BLaER1 treated with 17β-estradiol and CSF1 and Interleukin-3, amounts not matched to agents 10 nM and 100 nM (cell line): ENCODE data around the gene ERI2.

Experiments
- H3K27ac ChIP-seq, 11 experiments: shearing (Covaris generic); formaldehyde crosslinking; 2 replicates each; pipeline ENCODE4 v1.8.1; 2022
- H3K27me3 ChIP-seq, 11 experiments: shearing (Covaris generic); formaldehyde crosslinking; 2 replicates each; pipeline ENCODE4 v1.8.1; 2022
- H3K36me3 ChIP-seq, 11 experiments: shearing (Covaris generic); formaldehyde crosslinking; 2 replicates each; pipeline ENCODE4 v1.8.1; 2022
- H3K4me1 ChIP-seq, 10 experiments: shearing (Covaris generic); formaldehyde crosslinking; 2 replicates each; pipeline ENCODE4 v1.8.1; 2022
- H3K4me2 ChIP-seq, 11 experiments: shearing (Covaris generic); formaldehyde crosslinking; 2 replicates each; pipeline ENCODE4 v1.8.1; 2022
- H3K4me3 ChIP-seq, 10 experiments: shearing (Covaris generic); formaldehyde crosslinking; 2 replicates each; pipeline ENCODE4 v1.8.1; 2022
- H3K9ac ChIP-seq, 11 experiments: shearing (Covaris generic); formaldehyde crosslinking; 2 replicates each; pipeline ENCODE4 v1.8.1; 2022
- H3K9me3 ChIP-seq, 11 experiments: shearing (Covaris generic); formaldehyde crosslinking; replicated peaks in 1 of 11; 2 replicates each; pipeline ENCODE4 v1.8.1; 2022
- H4K20me1 ChIP-seq, 11 experiments: shearing (Covaris generic); formaldehyde crosslinking; 2 replicates each; pipeline ENCODE4 v1.8.1; 2022
- Cebpa-rat ChIP-seq, 11 experiments: shearing (Covaris generic); IDR thresholded peaks; 2 replicates each; pipeline ENCODE4 v1.8.1; 2022

ERI2 gene

GRCh38 chr16:20750558-20750957 is 55.7 kb downstream of the ERI2 start:
- Histone ChIP-seq H4K20me1 (no peaks in the 10 kb centered on the region), H3K9me3 (peaks cover 26 to 40% (median 29%) of the 10 kb centered on the region in 11 experiments), H3K4me2 (no peak overlapping the region), H3K36me3 (peaks cover 0 to 3% (median 0%) of the 10 kb centered on the region in 11 experiments; a peak in 1 of 22 replicates), H3K27ac (no peak overlapping the region), H3K4me1 (no peaks in the 10 kb centered on the region), H3K27me3 (no peaks in the 10 kb centered on the region), H3K4me3 (no peak overlapping the region), H3K9ac (no peak overlapping the region)
- no peak for TF ChIP-seq Cebpa-rat (IDR thresholded peaks at IDR 0.05)

GRCh38 chr16:20749474-20749873 is 56.8 kb downstream of the ERI2 start:
- peaks cover 0 to 9% (median 0%) of the 10 kb centered on the region in 10 experiments; a peak in 4 of 20 replicates for H3K4me1 ChIP-seq
- H3K4me3 ChIP-seq, result no peak overlapping the region
- no peak overlapping the region for H3K27ac ChIP-seq
- H3K36me3 ChIP-seq, result peaks cover 0 to 3% (median 0%) of the 10 kb centered on the region in 11 experiments; a peak in 1 of 22 replicates
- peaks cover 26 to 40% (median 29%) of the 10 kb centered on the region in 11 experiments for H3K9me3 ChIP-seq
- no peak for TF ChIP-seq Cebpa-rat (IDR thresholded peaks at IDR 0.05)
- H3K27me3 ChIP-seq, result no peaks in the 10 kb centered on the region
- no peak overlapping the region for H3K9ac ChIP-seq
- no peak overlapping the region for H3K4me2 ChIP-seq
- H4K20me1 ChIP-seq, result no peaks in the 10 kb centered on the region

- H3K4me1 ChIP-seq, result peaks cover 0 to 13% (median 0%) of the 10 kb centered on the region in 10 experiments; a peak in 5 of 20 replicates
- TF ChIP-seq Cebpa-rat (IDR thresholded peaks at IDR 0.05), result no peak
- peaks cover 0 to 3% (median 0%) of the 10 kb centered on the region in 11 experiments; a peak in 1 of 22 replicates for H3K36me3 ChIP-seq
- H3K9ac ChIP-seq, result no peak overlapping the region
- H3K27ac ChIP-seq, result no peak overlapping the region
- no peaks in the 10 kb centered on the region for H4K20me1 ChIP-seq
- H3K4me2 ChIP-seq, result no peak overlapping the region
- no peaks in the 10 kb centered on the region for H3K27me3 ChIP-seq
- no peak overlapping the region for H3K4me3 ChIP-seq
- peaks cover 26 to 40% (median 29%) of the 10 kb centered on the region in 11 experiments for H3K9me3 ChIP-seq
Measured at GRCh38 chr16:20747030-20747816, 59.0 kb downstream of the ERI2 start.

GRCh38 chr16:20746461-20746860 is 59.8 kb downstream of the ERI2 start:
- TF ChIP-seq Cebpa-rat (IDR thresholded peaks at IDR 0.05), result no peak
- H3K36me3 ChIP-seq, result peaks cover 0 to 3% (median 0%) of the 10 kb centered on the region in 11 experiments; a peak in 1 of 22 replicates

More at GRCh38 chr16:20746461-20746860, 59.8 kb downstream of the ERI2 start:
- Histone ChIP-seq H3K9ac (no peak overlapping the region), H3K4me2 (no peak overlapping the region), H3K27ac (no peak overlapping the region), H3K9me3 (peaks cover 26 to 40% (median 29%) of the 10 kb centered on the region in 11 experiments), H3K4me3 (no peak overlapping the region; a peak in 1 of 20 replicates), H4K20me1 (no peaks in the 10 kb centered on the region), H3K4me1 (peaks cover 0 to 13% (median 0%) of the 10 kb centered on the region in 10 experiments; a peak in 5 of 20 replicates), H3K27me3 (no peaks in the 10 kb centered on the region)
